HG03045 (cell line): Measurements from ENCODE around the gene PLXDC2.

Experiments
- ATAC-seq: cut with Tn5 transposase; IDR thresholded peaks from one replicate; pipeline ENCODE4 v1.9.1; 2021; ENCODE audit warnings: mild to moderate bottlenecking, moderate library complexity; ENCODE audit not compliant: unreplicated experiment

Gene PLXDC2

GRCh38 chr10:19906108-19906791 is 90.0 kb downstream of the PLXDC2 start:
- ATAC-seq: no peak

DNA sequence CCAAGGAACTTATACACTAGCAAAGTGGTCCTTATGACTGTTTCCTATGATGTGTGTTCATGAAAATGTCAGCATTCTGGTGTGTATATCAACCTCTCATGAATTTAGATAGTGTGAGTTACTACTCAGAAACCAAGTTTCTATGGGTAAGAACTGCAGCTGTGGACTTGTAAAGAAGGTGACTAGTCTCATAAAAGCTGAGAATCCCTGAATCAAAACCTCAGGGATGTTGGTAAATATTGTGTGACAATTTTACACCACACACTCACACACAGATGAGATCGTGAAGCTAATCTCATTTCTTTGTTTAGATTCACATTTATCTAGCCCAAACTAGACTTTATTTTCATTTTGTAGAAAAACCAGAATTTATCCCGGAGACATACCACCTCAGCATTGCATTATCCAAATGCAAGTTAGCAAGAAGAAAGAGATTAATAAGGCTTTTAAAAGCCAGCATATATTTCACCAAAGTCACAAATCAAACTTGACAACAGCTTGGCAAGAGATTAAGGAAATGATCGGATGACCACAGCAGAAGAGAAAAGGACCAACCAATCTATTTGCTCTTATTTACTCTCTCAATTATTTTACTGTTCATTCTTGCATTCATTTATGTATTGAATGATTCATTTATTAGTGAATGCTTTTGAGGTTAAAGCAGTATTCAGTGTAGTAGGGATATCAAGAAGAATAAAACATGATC is 92.9 kb downstream of the PLXDC2 start:
- no peak for ATAC-seq

- no peak for ATAC-seq
These were observed 95.7 kb downstream of the PLXDC2 start for GRCh38 chr10:19911886-19912285.

DNA sequence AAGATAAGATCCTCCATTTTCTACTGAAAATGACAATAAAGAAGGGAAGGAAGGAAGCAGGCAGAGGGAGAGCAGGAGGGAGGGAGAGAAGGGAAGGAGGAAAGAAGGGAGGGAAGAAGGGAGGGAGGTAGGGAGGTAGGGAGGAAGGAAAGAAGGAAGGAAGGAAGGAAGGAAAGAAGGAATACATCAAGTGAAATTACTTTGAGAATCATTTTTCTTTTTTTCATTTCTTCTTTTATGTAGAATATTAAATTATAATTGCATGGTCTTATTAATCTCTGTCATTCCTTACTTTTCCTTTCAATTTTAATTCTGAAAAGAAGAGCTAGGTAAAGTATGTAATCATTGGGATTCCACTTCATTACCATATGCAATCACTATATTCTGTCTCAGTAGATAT is 97.8 kb downstream of the PLXDC2 start:
- no peak for ATAC-seq

DNA sequence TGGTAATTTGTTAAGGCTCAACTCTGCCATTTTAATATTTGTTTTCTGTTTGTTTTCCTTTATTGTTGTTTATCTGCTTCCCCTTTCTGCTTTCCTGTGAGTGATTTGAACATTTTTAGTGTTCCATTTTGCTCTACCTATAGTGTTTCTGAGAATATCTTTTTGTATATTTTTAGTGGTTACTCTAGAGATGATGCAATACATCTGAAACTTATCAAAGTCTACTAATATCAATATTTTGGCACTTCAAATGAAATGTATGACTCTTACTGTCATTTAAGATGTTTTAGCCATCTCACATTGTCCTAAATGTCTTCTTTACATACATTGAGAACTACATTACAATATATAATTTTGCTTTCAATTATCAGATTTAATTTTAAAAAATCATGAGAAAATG is 98.9 kb downstream of the PLXDC2 start:
- no peak for ATAC-seq

- no peak for ATAC-seq
These were observed 99.6 kb downstream of the PLXDC2 start for GRCh38 chr10:19915816-19916215.

DNA sequence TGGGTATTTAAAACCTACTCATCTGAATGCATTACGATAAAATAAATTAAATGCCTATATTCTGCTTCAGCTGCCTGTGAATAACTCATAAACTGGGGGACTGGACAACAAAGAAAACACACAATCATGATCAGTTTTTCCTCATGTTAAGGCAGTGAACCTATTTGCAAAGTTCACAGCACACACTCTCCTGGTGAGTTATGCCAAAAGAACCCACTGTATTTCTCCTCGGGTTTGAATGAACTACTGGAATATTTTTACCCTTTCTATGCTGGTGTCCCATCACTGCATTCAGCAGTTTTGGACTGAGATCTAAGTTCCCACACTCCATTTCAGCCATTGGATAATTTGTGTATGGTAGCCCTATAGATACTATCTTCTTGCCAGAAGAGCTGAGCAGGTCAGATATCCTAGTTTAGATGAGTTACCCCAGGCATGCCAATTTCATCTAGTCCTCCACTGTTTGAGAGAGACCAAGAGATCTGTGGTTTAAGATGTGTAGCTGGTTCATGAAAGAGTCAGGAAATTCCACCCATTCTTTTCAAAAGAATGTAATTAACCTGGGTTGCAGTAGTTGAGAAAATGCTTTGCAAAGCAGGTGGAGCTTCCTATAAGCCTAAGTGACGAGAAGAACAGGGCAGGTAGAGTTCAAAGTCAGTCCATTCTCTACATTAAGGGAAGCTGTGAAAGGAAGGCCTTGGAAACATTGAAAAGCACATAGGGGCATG is 101.7 kb downstream of the PLXDC2 start:
- ATAC-seq: no peak

DNA sequence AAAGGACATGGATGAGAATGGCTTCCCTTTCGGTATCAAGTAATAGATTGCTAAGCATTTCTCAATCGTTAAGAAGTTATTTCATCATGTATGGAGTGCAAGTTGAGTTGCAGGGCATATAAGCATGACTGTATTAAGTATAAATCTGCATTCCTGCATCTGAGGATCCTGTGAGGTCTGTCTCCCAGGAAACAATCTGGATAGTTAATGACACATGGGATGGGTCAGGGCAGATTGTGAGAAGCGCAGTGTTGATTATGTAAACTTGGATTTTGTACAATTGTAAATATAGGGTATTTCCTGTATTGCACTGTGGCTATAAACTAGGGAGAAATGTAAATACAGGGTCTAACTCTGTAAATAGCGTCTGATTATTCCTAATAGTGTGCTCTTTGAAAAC is 102.6 kb downstream of the PLXDC2 start:
- no peak for ATAC-seq

- no peak for ATAC-seq
These were observed 103.4 kb downstream of the PLXDC2 start for GRCh38 chr10:19919671-19920070.

- ATAC-seq: no peak
These were observed 104.0 kb downstream of the PLXDC2 start for GRCh38 chr10:19920075-19920726.

DNA sequence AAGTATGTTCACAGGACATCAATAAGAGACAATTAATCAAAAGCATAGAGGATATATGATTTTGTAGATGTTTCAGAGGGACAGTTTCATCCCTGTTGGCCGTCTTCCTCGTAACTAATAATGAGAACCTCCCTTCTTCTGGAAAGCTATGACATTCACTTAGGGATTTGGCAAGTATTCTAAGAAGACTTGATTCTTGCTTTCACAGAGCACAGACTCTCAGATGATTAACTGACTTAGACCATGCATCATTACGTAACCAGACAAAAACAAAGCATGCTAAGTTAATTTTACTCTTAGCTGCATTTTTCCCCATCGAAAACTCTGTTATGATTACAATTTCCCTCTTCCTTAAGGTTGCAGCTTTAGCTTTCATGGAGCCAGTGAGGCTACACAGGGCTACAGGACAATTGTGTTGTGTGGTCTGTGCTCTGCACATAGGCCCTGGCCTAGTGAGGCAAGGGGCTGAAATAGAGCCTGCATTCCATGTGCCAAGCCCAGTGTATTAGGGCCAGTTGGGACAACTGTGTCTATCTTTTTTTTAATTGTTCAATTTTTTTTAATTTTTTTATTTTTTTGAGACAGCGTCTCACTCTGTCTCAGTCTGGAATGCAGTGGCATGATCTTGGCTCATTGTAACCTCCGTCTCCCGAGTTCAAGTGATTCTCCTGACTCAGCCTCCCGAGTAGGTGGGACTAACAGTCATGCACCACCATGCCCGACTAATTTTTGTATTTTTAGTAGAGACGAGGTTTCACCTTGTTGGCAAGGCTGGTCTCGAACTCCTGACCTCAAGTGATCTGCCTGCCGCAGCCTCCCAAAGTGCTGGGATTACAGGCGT is 105.3 kb downstream of the PLXDC2 start:
- no peak for ATAC-seq

DNA sequence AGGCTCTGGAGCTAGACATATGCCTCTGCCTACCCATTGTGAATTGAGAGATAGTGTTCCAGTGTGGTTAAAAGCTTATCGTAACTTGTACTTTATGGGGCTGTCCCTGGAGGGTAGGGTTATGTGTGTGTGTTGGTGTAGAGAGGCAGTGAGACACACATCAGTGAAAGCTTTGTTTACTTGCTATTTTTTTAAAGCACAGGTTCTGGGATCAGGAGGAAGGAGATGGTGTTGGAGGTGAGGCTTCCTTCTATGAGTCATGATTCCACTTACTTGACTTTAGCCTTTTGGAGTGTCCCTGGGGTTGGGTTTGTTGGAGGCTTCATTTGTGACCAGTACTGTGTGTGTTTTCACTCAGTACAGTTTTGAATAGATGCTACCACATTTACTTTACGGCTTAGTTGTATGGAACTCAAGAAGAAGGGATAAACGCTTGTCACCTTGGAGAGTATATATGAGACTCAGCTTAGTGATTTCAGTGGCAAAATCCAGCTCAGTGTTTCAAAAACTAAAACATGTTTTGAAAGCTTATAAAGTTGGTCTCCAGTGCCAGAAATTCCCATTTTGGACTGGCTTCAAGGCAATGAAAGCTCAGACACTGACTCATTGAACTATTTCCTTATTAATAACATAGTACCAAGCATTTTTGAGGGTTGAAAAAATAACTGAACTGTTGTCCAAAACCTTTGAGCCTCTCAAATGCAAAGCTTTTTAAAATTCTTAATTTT is 106.2 kb downstream of the PLXDC2 start:
- no peak for ATAC-seq

DNA sequence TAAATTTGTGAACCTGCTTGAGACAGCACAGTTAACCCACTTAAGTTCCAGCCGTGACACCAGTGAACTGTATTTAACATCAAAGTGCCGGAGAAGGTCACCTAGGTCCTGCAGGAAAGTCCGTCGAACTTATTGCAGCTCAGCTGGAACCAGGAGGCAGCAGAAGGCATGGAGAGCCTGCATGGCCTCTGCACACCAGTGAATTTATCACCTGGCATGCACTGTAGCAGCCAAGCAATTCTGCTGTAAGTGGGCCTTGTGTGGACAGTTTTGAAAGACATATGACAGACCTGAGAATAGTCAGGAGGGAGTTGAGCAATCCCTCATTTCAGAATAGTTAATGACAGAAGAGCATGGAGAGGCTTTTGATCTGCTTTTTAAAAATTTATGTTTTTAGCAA is 108.8 kb downstream of the PLXDC2 start:
- no peak for ATAC-seq

DNA sequence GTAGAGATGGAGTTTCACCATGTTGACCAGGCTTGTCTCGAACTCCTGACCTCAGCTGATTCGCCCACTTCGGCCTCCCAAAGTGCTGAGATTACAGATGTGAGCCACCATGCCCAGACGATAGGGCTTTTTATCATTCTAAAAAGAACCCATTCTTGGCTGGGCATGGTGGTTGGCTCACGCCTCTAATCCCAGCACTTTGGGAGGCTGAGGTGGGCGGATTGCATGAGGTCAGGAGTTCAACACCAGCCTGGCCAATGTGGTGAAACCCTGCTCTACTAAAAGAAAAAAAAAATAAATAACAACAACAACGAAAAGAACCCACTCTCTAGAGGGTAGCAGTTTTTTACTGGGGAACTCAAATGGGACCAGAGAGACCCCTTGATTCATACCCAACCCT is 112.7 kb downstream of the PLXDC2 start:
- no peak for ATAC-seq

DNA sequence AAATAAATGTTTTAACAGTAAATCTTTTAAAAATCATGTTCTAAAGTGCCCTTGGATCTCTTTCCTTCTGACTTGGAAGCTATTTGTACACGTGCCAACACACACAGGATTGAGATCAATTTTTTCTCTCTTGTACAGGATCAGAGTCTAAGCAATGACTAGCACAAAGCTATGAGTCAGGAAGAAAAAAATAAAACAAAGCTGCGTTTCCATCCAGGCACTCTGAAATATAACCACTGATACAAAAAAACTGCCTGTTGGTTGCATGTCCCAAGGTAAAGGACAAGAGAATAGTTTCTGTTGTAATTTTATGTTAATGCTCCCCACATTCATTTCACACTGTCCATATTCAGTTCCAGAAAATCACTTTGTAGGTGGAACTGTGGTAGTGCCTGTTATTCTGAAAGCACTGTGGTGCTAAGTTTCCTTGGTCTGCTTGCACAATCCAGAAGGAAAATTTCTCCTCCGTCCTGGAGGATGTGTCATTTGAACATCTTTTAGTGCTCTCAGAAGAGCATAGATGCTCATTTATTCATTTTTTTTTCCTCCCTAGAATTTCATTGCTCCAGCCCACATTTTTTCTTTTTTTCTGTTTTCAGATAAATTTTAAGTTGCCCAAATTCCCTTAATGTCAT is 113.4 kb downstream of the PLXDC2 start:
- no peak for ATAC-seq

- no peak for ATAC-seq
These were observed 115.0 kb downstream of the PLXDC2 start for GRCh38 chr10:19930936-19931893.

GRCh38 chr10:19931894-19932590 is 115.8 kb downstream of the PLXDC2 start:
- ATAC-seq: no peak
